Eye (tissue), 1 donor: Measurements from ENCODE around the gene SOX11.

Experiments
- DNase-seq: peaks from one replicate; pipeline ENCODE4 v3.0.0-alpha.2; 2015

SOX11 gene

DNA sequence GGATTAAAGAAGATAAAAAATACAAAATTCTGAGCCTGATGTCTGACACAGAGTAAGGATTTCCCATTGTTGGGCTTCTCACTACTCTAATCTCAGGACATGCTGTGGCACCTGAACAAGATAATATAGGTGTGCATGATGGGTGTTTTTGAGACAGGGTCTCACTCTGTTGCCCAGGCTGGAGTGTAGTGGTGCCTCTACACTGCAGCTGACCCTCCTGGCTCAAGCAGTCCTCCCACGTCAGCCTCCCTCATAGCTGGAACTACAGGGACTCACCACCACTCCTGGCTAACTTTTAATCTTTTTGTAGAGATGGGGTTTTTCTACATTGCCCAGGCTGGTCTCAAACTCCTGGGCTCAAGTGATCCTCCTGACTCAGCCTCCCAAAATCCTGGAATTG is 32.9 kb downstream of the SOX11 start:
- no peak for DNase-seq

DNA sequence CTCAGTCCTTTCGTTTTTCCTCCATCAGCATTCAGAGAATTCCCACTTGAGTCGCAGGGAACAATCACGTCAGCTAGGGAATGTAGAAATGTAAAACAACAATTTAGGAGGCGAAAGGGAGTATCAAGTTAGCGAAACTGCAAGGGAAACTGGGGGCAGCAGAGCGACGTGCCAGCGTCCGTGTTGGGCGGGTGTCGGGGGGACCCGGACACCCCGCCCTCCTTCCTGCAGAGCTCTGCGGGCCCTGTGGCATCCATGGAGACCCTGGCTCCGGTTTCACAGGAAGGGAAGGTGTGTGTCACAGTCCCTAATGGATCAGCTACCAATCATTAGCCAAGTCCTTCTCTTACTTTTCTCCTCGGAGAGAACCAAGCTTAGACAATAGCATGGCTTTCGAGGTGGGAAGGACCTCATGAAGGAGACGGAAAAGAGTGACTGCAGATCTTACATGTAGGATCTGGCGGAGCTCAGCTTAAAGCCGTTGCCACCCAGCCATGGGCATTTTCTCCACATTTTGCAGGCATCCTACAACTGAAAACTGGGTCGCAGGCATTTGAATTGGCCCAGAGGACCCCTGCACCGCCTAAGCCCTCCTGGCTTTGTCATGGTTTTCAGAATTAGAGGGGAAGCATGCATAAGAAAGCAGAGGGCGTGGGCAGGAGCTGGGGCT is 33.7 kb downstream of the SOX11 start:
- DNase-seq: peak; percentile 95

DNA sequence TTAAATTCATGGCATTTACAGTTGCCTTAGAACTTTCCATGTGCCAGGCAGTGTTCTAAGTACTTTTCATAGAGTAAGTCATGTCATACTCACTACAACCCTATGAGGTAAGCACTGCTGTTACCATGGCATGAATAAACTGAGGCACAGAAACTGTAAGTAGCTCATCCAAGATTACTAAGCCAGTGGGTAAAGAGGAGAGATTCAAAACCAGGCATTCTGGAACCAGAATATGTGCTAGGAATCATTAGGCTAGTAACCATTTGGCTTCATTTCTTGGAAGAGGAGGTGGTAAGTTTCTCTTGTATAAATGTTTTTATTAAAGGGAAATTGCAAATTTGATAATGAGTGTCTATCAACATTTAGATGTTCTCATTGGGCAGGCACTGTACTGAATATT is 35.1 kb downstream of the SOX11 start:
- DNase-seq: no peak

DNA sequence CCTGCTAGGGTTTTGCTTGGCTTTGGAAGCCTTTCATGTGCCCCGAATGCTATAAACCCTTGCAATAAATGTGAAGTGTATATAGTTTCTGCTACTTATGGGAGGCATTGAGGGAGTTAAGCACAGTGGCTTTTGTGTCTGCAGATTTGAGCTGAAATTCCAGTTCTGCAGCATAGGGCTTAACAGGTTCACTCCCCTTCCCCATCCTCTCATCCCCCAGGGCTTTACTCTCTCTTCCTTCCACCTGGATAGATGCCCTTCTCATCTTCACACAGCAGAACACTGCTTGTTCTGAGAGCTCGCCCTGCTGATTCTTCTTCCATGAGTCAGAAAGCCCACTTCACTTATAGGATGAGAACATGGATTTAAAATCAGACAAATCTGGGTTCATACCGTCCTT is 37.2 kb downstream of the SOX11 start:
- peak; percentile 62 for DNase-seq

DNA sequence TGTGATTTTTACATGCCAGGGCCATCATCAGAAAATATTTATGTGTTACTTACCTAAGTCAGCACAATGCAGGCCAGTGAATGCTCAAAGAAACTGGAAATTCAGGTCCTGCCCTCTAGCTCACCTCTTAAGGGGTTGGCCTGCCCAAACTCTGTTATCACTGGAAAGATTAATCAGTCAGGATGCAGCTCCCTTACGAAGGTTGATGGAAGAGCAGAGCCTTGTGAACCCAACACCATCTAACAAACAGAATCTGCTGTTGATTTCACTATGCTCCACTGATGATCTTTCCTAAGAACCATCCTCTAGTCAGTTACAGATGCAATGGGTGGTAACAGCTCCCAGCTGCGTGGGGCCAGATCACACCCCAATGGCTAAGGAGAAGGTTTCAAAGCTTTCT is 38.2 kb downstream of the SOX11 start:
- no peak for DNase-seq

DNA sequence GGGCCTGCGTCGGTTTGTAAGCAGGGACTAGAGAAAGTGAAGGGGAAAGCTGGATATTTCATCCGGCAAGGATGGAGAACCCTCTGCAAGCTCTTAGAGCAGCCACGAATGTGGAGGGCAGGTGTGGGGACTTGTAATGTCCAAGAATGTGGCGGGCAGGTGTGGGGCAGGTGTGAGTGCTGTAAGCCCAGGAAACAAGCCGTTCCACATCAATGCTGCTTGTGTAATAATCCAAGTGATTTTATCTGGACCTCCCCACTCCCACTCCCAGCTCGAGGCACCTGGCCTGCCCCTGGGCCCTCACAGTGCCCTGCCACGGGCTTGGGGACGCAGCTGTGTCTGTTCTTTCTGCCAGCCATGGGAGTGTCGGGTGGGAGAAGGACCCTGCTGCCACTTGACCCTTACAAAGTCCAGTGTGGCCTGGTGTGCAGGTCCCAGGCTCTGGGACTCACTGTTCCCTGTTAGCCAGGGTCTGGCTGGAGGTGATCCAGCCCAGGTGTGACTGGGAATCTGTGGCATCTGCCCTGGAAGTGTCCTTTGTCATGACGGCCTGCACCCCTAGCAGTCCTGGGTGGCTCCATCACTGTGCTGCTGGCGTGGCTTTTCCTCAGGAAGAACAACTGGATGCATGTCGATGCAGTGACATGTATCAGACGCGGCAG is 42.8 kb downstream of the SOX11 start:
- DNase-seq: no peak

DNA sequence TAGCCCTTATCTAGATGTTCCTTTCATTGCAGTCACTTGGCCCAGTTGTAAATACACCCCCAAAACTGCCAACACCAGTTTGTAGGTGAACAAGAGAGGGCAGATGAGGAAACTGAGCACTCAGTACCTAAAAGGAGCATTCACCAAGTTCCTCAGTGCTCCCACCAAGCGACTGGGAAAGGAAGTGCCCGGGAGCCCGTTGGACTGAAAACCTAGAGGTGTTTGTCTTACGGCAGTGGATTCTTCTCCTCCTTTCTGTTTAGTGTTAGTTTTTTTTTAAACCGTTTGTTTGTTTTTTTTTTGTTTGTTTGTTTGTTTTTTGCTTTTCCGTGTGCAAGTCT is 43.3 kb downstream of the SOX11 start:
- no peak for DNase-seq

DNA sequence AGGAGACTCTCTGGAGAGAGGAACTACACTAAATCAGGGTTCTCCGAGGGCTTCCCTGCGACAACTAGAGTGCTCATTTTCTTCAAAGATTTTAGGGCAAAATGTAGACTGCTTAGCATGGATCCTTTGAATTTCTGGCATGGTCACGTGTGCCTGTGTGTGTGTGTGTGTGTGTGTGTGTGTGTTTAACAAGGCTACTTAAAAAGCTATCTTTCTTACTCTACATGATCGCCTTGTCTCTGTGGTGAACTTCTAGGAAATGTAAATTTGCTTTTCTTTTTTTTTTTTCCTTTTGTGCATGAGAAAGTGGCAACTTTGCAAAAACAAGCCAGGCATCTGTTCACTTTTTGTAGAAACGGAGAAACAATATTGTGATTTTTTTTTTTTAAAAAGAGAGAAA is 43.9 kb downstream of the SOX11 start:
- DNase-seq: no peak

DNA sequence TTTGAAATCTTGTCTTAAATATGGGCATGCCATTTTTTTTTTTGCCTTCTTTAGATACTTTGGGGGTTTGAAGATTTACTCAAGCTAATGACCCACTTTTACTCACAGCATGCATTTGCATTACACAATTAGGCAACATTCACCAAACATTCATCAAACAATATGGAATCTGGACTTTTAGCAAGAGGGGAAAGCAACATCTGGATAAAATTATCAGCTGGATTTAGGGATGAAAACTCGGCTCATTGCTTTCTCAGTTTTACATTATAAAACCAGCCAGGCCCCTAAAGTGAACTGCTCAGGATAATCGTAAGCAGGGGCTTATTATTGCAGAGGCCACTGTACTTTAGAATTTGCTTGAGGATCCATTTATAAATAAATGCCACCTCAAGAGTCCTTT is 44.7 kb downstream of the SOX11 start:
- no peak for DNase-seq

DNA sequence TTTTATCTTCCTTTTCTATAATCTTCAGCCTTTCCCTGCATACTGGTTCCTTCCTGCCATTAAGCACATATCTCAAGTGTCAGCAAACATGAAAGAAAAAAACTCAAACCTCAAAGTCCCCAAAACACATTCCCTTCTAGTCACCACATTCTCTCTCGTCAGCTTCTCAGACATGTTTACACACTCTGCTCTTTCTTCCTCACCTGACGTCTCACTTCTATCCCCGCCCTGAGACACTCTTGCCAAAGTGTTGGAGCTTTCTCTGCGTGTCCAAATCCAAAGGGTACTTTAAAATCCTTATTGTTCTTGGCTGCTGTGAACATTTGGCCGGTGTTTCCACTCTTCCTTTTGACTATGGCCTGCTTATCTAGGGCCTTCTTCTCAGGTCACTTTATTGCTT is 47.9 kb downstream of the SOX11 start:
- no peak for DNase-seq

DNA sequence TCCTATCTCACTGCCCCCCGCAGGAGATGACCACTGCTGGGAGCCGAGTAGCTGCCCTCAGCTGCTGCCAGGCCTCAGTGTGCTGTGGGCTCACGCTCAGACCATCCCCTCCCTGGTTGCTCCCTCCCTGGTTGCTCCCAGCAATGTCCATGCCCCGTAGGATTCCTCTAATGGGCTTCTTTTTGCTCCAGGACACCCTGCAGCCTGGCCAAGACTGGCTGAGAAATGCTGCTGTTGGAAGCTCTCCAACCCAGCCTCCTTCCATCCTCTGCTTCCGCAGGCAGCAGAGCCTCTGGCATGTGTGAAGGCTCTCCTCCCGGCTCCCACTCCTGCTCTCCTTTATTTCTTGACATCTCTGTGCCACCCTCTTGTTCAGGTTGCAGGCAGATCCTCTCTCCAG is 48.6 kb downstream of the SOX11 start:
- DNase-seq: no peak

DNA sequence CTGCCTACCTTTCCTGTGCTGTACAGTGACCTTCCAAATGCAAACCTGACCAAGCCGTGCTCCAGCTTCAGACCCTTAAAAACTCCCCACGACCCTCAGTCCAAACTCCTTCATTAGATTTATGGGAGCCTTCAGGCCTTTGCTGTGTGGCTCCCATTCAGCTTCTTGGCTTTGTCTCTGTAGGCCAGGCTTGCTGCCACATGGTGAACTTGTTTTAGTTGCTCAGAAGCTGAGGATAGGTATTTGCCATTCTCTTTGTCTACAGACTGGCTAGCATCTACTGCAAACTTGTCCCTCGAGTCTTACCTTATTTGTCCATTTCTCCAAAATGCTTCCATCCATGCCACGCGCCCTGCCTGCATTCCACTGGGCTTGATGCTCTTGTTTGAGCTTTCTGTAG is 49.1 kb downstream of the SOX11 start:
- DNase-seq: no peak

DNA sequence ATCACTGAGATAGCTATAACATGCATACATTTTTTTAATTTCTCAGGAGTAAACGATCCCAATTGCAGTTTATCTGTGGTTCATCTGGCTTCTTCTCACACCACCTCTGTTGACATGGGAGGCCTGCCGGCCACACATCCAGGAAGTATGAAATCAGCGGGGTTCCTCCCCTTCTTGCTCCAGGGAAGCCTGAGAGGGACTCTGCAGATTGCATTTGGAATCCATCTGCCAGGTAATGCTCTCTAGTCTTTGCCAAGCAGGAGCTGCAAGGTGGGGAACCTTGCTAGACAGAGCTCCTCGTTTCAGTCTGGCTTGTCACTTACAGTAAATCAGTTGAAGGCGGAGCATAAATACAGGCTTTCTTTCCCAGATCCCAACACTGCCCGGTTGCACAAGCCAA is 49.9 kb downstream of the SOX11 start:
- no peak for DNase-seq

DNA sequence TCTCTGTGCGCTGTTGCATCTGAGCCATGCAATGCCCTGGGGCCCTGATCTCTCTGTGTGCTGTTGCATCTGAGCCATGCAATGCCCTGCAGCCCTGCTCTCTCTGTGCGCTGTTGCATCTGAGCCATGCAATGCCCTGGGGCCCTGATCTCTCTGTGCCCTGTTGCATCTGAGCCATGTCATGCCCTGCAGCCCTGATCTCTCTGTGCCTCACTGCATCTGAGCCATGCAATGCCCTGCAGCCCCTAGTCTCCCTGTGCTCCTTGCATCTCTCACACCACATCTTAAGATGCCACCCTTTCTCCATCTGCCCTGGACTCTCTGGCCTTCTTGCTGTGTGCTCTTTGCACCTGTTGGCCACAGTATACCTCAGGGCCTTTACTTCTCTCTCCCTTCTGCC is 56.2 kb downstream of the SOX11 start:
- DNase-seq: no peak

DNA sequence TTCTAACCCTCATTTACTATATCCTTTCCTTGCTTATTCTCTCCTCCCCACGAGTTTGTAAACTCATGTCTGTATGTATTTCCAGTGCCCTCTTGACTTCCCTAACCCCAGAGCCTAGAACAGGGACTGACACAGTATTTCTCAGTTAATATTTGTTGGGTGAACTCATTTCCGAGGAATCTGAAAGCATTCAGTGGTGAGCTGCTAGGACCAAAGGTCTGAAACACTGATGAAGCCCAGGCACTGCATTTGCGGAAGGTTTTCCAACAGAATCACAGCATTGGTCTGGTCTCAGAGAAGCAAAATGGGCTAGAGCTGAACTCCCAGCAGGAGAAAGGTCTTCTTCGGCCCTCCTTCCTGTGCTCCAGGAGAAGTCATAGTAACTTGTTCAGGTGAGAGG is 56.8 kb downstream of the SOX11 start:
- DNase-seq: no peak

DNA sequence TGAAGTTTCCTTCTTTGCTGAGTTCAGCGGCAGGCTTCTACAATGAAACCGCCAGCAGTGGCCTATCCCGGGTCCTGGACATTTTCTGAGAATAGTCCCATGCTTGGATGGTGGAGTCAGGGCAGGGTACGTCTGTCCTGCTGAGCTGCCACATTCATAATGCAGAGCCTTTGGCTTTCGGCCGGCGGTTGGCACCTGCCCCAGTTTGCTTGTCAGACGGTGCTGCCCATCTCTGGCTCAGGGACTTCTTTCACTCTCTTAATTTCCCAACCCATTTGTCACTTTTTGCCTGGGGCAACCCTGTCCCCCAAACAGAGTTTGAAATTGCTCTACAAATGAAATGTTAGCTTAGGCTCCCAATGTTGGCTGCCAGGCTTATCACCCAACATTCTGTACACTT is 57.2 kb downstream of the SOX11 start:
- no peak for DNase-seq
